Calu3 (cell line): Measurements from ENCODE around the gene PI4KA. TPM values are rescaled to one million over a fixed set of nuclear protein-coding genes. Genes with fewer than 3 reads are reported as not detected.
"Not testable (repeated sequence)": the region's sequence is repeated elsewhere in the genome, so short reads cannot be mapped to it uniquely, and the experiment has no call there.

Source experiments
- BruUV-seq: library from RNA; stranded (reverse); fragments of 400-500 nt; replicated peaks from 2 replicates; lab custom pipeline; 2021; lab: Mats Ljungman, UMichigan
- CTCF ChIA-PET: fragments of 300-600 bp; sonication (Branson Sonifier 250); formaldehyde crosslinking; loops from one replicate; lab custom pipeline; 2022; ENCODE audit warnings: antibody characterized with exemption; lab: Charles Lee
- DNase-seq: peaks from one replicate; pipeline ENCODE4 v3.0.0; 2022
- H3K27ac Mint-ChIP-seq: one replicate; pipeline ENCODE4 v1.8.0; 2022; ENCODE audit warnings: mixed read lengths; ENCODE audit not compliant: unreplicated experiment
- H3K27me3 Mint-ChIP-seq: one replicate; pipeline ENCODE4 v1.8.0; 2022; ENCODE audit warnings: mixed read lengths; ENCODE audit not compliant: unreplicated experiment
- H3K36me3 Mint-ChIP-seq: one replicate; pipeline ENCODE4 v1.8.0; 2022; ENCODE audit warnings: mild to moderate bottlenecking, moderate library complexity, mixed read lengths; ENCODE audit not compliant: insufficient read depth, unreplicated experiment
- H3K4me1 Mint-ChIP-seq: one replicate; pipeline ENCODE4 v1.8.0; 2022; ENCODE audit warnings: mild to moderate bottlenecking, low read depth, mixed read lengths; ENCODE audit not compliant: unreplicated experiment
- H3K4me3 Mint-ChIP-seq: one replicate; pipeline ENCODE4 v1.8.0; 2022; ENCODE audit warnings: mild to moderate bottlenecking, low read depth, moderate library complexity, mixed read lengths; ENCODE audit not compliant: unreplicated experiment
- H3K9me3 Mint-ChIP-seq: one replicate; pipeline ENCODE4 v1.8.0; 2022; ENCODE audit warnings: low read depth, mixed read lengths; ENCODE audit not compliant: unreplicated experiment
- CTCF ChIP-seq: fragments of 200-600 bp; IDR thresholded peaks from one replicate; pipeline ENCODE4 v1.8.0; 2022; ENCODE audit warnings: antibody characterized with exemption; ENCODE audit not compliant: unreplicated experiment
- intact Hi-C: fragments of 100-400 bp; cut with micrococcal nuclease; formaldehyde crosslinking; loops from one replicate; pipeline ENCODE4 v1.10.0; 2022; ENCODE audit not compliant: unreplicated experiment
- total RNA-seq: library from RNA; stranded (reverse); gene quantifications from 2 replicates; pipeline ENCODE4 v1.2.3, GENCODE V29; 2022

The PI4KA gene
- total RNA-seq, 1 experiment from 2014 or later = 77.9 TPM

- no peak for DNase-seq
- H3K4me1 Mint-ChIP-seq = no peaks in the 10 kb centered on the region
- no peaks in the 10 kb centered on the region for H3K9me3 Mint-ChIP-seq
- no peak overlapping the region for H3K27ac Mint-ChIP-seq
- H3K27me3 Mint-ChIP-seq = no peaks in the 10 kb centered on the region
- BruUV-seq = no TSS peak
- intact Hi-C loops = no loop called here
- H3K4me3 Mint-ChIP-seq = no peak overlapping the region
- TF ChIP-seq CTCF = no peak
- CTCF ChIA-PET = no interaction called here
- H3K36me3 Mint-ChIP-seq = peaks cover 14% of the 10 kb centered on the region
These were observed 24.4 kb downstream of the PI4KA start for GRCh38 chr22:20834206-20834605.

- Mint-ChIP-seq H3K36me3 (peaks cover 14% of the 10 kb centered on the region), H3K9me3 (no peaks in the 10 kb centered on the region), H3K27me3 (no peaks in the 10 kb centered on the region), H3K27ac (no peak overlapping the region), H3K4me1 (no peaks in the 10 kb centered on the region), H3K4me3 (no peak overlapping the region)
- no peak for TF ChIP-seq CTCF
- CTCF ChIA-PET = no interaction called here
- no peak for DNase-seq
- BruUV-seq = no TSS peak
- intact Hi-C loops = no loop called here
These were observed 25.4 kb downstream of the PI4KA start for GRCh38 chr22:20833225-20833665.

GRCh38 chr22:20829491-20830134 is 29.0 kb downstream of the PI4KA start:
- Mint-ChIP-seq H3K9me3 (no peaks in the 10 kb centered on the region), H3K27ac (no peak overlapping the region), H3K36me3 (peaks cover 14% of the 10 kb centered on the region), H3K27me3 (no peaks in the 10 kb centered on the region), H3K4me3 (no peak overlapping the region), H3K4me1 (no peaks in the 10 kb centered on the region)
- BruUV-seq = no TSS peak
- TF ChIP-seq CTCF = no peak
- no peak for DNase-seq
- CTCF ChIA-PET = no interaction called here
- intact Hi-C loops = no loop called here

GRCh38 chr22:20826373-20827152 is 32.0 kb downstream of the PI4KA start:
- intact Hi-C loops, H3K9me3 Mint-ChIP-seq, H3K36me3 Mint-ChIP-seq, H3K4me1 Mint-ChIP-seq, CTCF ChIA-PET, BruUV-seq, DNase-seq, H3K27me3 Mint-ChIP-seq, H3K4me3 Mint-ChIP-seq, H3K27ac Mint-ChIP-seq: not testable (repeated sequence)
